ENCODE data around the gene MSH2. TPM values are rescaled to one million over a fixed set of nuclear protein-coding genes. Genes with fewer than 3 reads are reported as not detected.

Gene MSH2
- total and polyA plus RNA-seq, 2 of the 13 experiments (the other 11 are each of a cell fraction or from before 2014, with no cell fraction given): 19.9 to 76.3 TPM

GRCh38 chr2:47438106-47438505, 35.1 kb downstream of the MSH2 start (continued):
- TF ChIP-seq ZNF343 (CRISPR knock-in tag; IDR thresholded peaks at IDR 0.05) (no peak), AGO1 (IDR thresholded peaks at IDR 0.05; ENCODE audit: low read depth, low read length, poor library complexity, severe bottlenecking) (no peak), TCF7L2 (IDR thresholded peaks at IDR 0.05; ENCODE audit: low read depth, low read length) (no peak), HDAC1 (CRISPR knock-in tag; IDR thresholded peaks at IDR 0.05) (no peak), ZNF574 (CRISPR knock-in tag; IDR thresholded peaks at IDR 0.05) (no peak), SMAD9 (CRISPR knock-in tag; IDR thresholded peaks at IDR 0.05) (no peak), KLF9 (CRISPR knock-in tag; IDR thresholded peaks at IDR 0.05; ENCODE audit: low read depth) (no peak)

- no TSS peak for BruUV-seq (replicated peaks)
- DNase-seq (ENCODE audit: low spot score): no peak
- Histone ChIP-seq H3K4me2 (ENCODE audit: low read depth, low read length) (no peak overlapping the region), H4K20me1 (ENCODE audit: insufficient read depth, low read length) (no peaks in the 10 kb centered on the region), H3K4me1 (ENCODE audit: insufficient read depth, low read length) (no peaks in the 10 kb centered on the region), H3K79me2 (ENCODE audit: insufficient read depth, low read length) (no peaks in the 10 kb centered on the region), H3K27me3 (ENCODE audit: control insufficient read depth in 1 of 2, insufficient read depth in 2 of 2, low read length in 2 of 2) (no peaks in the 10 kb centered on the region), H3K4me3 (replicated peaks in 1 of 3; ENCODE audit: insufficient read depth in 1 of 3, low read depth in 2 of 3, low read length in 3 of 3) (no peak overlapping the region), H3K27ac (ENCODE audit: extremely low read length, insufficient read depth, low read length) (no peak overlapping the region), H3K9ac (ENCODE audit: insufficient read depth, low read depth, low read length) (no peak overlapping the region), H3K9me3 (ENCODE audit: low read length) (no peaks in the 10 kb centered on the region), H2AFZ (ENCODE audit: low read length) (no peak overlapping the region), H3K36me3 (replicated peaks in 1 of 2; ENCODE audit: control insufficient read depth in 1 of 2, insufficient read depth in 2 of 2, low read length in 2 of 2) (peaks cover 7 to 21% of the 10 kb centered on the region in 2 experiments)
- TF ChIP-seq ZNF431 (CRISPR knock-in tag; IDR thresholded peaks at IDR 0.05; ENCODE audit: borderline replicate concordance, low read depth) (no peak), SNRNP70 (IDR thresholded peaks at IDR 0.05; ENCODE audit: low read depth, low read length) (no peak), ZNF644 (CRISPR knock-in tag; IDR thresholded peaks at IDR 0.05; ENCODE audit: low read depth) (no peak), ZNF350 (CRISPR knock-in tag; IDR thresholded peaks at IDR 0.05; ENCODE audit: borderline replicate concordance, low read depth) (no peak), CERS6 (CRISPR knock-in tag; IDR thresholded peaks at IDR 0.05) (no peak), KDM5A (IDR thresholded peaks at IDR 0.05; ENCODE audit: borderline replicate concordance, low read length) (no peak), FOXA1 (IDR thresholded peaks at IDR 0.05) (no peak), FOXA1 (CRISPR knock-in tag; IDR thresholded peaks at IDR 0.05) (no peak), ZNF564 (CRISPR knock-in tag; IDR thresholded peaks at IDR 0.05) (no peak), ADNP (CRISPR knock-in tag; IDR thresholded peaks at IDR 0.05) (no peak), MAFF (IDR thresholded peaks at IDR 0.05; ENCODE audit: low read depth, low read length) (no peak), SALL2 (CRISPR knock-in tag; IDR thresholded peaks at IDR 0.05) (no peak), ZNF329 (CRISPR knock-in tag; IDR thresholded peaks at IDR 0.05; ENCODE audit: low read depth) (no peak)
- 95% methylated on average over 2 of the region's 2 CpGs for WGBS (ENCODE audit: low lambda C conversion rate)
- intact Hi-C loops (cut with micrococcal nuclease; ENCODE audit: unreplicated experiment) (no loop called here), in situ Hi-C loops (cut with HindIII; ENCODE audit: extremely low pct_ligation_motif_present, low pct_unique_long_range_greater_than_20kb) (loop anchor here (5.0 kb wide), 1 partner anchor 329 kb away; no protein-coding TSS in a partner anchor)
- CTCF ChIA-PET (ENCODE audit: low intra/inter-chr PET ratio, low total read pairs): interaction anchor here (0.9 kb wide), 1 partner anchor 330 kb away, joined by 3 read pairs; no protein-coding TSS in a partner anchor
- no peak for FAIRE-seq
- POLR2A ChIA-PET: no interaction called here
- no peak for ATAC-seq
These were observed 35.8 kb downstream of the MSH2 start for GRCh38 chr2:47438783-47439182.
